DMS 273 (cell line): ENCODE measurements around the gene CDCA7L.
"Not testable (repeated sequence)": the region's sequence is repeated elsewhere in the genome, so short reads cannot be mapped to it uniquely, and the experiment has no call there.

Source experiments
- DNase-seq: peaks from one replicate; lab custom pipeline; 2025; ENCODE audit not compliant: unreplicated experiment; lab: John Stamatoyannopoulos, UW

The CDCA7L gene

DNA sequence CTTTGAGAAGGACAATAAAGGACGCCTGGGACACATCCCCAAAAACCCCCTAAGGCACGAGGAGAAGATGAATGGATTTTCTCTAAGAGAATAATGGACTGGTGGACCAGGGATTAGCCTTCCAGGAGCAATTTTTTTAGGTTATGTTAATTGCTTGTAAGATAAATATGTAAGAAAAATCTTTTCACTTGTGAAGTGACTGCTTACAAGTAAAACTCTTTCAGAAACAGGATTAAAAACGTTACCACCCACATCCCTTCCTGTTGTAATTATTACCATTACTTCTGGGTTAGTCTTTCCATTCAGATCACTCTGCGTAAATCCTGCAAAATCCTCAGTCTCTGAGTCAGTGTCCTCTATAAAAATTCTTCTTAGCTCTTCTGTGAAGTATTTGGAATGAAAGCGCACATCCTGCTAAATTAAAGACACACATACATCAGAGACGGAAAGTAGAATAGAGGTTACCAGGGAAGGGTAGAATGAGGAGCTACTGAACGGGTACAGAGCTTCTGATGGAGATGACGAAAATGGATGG lies 34.3 kb downstream of the CDCA7L start:
- DNase-seq: no peak

DNA sequence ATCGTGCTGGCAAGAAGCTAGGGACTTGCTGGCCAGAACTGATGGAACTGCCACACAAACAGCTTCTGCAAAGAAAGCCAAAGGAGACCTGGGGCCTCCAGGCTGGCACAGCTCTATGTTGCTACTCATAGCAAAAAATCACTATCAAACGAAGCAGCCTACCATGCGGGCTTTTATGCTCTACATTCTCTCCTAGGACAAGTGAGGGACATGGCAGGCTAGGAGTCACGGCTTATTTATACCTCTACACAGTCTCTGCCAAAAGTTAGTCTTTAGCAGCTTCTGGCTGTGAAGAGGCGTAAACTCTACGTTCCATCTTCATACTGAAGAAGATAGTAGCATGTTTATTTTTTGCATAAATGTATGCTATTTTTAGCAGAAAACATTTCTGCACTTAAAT lies 35.4 kb downstream of the CDCA7L start:
- no peak for DNase-seq

DNA sequence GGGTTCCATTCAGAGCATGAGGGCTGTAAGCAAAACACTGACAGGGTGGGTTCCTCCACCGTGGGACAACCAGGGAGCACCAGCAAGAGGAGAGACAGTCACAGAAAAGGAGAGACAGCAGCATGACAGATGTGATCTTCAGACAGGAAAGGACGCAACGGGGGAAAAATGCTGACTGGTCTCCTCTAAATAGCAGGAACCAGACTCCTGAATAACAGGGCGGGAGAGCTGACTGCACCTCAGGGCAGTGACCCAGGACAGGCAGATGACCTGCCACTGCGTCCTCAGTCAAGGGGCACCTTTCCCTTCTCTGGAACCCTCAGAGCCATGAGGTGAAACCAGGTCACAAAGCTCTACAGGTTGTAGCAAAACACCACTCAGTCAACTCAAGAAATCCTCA lies 37.0 kb downstream of the CDCA7L start:
- DNase-seq: no peak

DNA sequence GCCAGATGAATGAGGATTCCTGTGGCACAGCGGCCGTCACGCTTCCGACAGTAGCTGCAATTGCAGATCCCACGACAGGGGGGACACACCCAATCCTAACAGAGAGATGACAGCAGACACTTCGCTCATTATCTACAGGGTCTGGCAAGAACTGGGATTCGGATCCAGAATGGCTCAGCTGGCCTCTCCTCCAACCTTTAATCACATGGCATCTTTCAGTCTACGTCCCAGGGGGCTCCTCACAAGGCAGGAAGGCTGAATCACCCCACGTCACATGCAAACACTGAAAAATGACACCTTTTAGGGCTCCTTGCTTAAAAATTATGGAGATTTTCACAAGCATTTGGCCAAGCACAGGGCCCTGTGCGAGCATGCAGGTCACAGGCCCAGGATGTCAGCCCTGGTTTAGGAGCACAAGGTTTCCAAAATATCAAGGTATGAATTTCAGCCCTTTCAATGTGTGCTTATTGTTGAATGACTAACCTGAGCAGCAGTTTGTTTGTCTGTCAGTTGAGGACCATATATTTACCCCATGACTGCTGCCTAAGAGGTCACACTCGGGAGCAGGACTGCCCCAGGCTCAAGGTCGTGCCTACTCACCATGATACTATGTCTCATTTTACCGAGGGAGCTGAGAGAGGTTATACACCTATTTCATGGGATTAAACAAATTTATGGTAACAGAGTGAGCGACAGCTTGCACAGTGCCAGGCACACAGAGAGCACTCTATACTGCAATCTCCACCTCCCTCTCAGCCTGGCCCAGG lies 42.5 kb downstream of the CDCA7L start:
- no peak for DNase-seq

DNA sequence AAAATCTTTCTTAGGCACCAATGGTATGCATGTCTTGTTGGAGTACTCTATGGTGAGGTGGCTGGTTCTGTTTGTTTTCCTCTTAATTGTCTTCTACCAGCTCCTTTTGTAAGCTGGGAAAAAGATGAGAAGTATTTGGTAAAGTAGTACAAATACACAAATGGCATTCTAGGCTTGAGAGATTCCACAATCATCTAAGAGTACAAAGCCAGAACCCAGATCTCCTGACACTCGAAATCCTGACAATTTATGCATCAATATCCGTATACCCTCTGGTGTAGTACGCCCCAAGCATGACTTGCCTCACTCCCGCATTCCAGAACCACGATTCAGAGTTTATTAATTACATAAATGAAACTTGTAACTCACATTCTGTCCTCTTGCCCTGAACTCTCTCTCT lies 43.5 kb downstream of the CDCA7L start:
- no peak for DNase-seq

DNA sequence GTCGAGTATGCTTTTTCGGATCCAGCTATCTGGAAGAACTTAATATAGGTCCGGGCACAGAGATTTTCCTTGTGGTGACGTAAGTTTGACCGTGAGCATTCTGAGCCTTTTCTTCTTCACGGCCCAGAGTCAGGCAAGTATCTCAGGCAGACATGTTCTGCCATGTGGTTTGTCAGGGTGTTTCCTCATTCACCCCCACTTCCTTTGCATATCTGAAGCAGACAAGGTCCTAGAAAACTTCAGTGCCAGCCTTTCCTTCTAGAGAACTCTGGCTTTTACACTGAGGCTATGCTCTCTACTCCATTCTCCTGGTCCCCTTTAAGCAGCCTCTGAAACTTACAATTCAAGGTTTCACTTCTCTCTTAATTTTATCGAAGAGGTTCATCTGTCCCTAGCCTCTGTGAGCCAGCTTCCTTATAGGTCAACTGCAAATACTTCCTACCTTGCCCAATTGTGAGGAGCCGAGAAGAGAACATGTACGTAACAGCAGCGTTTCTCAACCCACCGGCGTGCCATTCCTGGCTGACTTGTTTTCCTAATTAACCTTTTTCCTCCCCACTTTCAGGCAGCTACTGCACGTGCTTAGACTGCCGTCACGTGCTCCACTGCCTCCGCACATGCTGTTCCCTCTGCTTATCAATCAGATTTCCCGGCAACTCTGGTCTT lies 47.3 kb downstream of the CDCA7L start:
- DNase-seq: no peak

DNA sequence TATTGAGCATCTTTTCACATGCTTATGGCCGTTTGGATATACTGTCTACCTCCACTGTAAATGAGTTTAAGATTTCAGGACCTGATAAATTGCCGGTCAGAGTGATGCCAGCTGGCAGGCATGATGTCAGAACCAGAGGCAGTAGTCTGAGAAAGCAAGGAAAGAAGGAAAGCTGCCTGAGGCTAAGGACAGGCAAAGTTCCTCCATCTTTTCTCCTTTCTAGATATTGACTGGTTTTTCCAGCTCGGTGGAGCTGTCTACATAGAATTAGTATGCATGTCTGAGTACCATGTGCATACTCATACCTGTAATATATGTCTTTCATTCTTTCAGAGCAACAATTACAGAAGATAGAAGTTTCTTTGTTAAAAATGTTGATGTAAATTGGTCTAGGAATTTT lies 52.3 kb downstream of the CDCA7L start:
- DNase-seq: no peak

DNA sequence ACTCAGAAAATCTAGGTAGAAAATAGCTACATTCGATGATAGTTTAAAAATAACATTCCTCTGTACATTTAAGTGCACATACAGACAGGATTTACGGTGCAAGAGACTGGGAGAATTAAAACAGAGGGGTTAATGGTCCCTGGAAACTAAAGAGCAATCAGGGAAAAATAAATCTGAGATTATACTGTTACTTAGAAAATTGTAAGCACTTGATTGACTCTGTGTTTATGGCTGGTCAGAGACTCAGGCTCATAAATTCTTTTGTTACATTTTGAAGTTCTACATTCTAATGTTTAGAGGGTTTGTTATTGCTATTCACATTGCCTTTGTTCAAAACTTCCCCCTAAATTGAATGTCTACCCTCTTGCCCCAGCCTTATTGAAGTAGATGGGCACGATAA lies 54.4 kb downstream of the CDCA7L start:
- DNase-seq: no peak

DNA sequence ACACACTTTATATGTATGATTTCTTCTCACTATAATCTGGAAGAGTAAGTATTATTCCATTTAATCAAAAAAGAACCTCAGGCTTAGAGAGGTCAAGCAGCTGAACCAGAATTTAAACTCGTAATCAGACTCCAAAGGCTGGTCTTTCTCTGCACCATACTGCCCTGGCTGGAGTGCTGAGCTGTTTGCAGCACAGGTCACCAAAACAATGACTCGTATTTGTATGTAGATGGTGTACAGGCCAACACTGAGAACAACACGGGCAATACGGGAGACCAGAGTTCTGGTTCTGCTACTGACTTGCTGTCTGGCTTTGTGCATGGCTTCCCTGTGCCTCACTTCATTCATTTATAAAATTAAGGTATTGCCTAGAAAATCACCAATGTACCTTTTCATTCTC lies 57.9 kb downstream of the CDCA7L start:
- no peak for DNase-seq

DNA sequence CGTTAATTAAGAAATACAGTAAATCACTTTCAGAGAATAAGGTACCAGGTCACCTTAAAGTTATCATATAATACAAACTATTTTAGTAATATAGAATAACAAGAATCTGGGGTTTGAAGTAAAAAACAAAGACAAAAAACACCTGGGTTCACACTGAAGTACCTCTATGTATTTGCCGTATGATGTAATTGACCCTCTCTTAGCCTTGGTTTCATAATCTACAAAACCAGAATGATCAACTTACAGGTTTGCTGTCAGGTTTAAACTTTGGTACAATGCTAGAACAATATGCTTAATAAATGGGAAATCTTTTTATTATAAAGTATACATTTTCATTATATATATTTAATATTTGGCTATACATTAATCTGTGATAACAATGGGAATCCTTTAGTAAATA lies 58.3 kb downstream of the CDCA7L start:
- no peak for DNase-seq

DNA sequence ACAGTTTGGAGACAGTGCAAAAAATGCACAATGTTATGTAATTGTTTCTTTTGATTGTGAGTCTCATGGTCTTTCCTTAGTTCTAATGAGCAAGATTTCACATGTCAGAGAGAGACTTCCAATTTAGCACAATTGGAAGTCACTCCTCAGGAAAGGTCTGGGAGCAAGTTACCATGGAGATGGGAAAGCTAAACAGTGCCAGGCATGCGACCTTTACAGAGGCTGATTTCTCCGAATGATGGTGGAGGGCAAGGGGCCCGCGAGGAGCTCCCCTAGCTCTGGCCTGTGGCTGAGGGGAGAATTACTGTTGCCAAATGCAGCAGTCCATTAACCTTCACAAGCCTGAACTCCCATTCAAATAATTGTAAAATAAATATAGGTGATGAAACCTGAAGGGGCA lies 59.3 kb downstream of the CDCA7L start:
- DNase-seq: no peak

DNA sequence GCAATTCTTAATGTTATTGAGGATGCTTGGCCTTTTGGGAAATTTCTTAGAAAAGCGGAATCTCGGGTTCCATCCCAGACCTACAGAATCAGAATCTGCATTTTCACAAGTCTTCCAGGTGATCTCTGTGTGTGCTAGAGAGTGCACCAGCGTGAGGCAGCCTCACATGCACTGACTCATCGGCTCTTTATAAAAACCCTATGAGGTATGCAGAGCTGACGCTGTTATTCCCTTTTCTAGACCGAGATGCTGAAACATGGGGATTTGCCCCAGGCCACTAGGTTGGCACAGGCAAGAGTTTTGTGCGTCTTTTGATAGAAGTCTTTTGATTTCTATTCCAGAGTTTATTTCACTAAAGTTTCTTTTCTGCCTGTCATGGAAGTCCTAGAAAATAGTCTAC lies 61.2 kb downstream of the CDCA7L start:
- DNase-seq: no peak

DNA sequence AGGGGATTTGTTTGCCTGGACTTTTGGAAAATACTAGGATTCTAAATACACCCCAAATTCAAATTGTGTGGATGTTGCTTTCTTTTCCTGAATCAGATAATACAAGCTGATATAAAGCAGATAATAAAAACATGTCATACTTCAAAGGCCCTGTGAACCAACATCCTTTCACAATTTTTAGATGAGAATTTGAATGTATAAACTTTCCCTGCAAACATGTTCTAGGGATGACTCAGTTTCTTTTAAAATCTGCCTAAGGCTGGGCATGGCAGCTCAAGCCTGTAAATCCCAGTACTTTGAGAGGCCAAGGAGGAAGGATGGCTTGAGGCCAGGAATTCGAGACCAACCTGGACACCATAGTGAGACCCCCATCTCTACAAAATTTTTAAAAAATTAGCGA lies 62.2 kb downstream of the CDCA7L start:
- DNase-seq: not testable (repeated sequence)

DNA sequence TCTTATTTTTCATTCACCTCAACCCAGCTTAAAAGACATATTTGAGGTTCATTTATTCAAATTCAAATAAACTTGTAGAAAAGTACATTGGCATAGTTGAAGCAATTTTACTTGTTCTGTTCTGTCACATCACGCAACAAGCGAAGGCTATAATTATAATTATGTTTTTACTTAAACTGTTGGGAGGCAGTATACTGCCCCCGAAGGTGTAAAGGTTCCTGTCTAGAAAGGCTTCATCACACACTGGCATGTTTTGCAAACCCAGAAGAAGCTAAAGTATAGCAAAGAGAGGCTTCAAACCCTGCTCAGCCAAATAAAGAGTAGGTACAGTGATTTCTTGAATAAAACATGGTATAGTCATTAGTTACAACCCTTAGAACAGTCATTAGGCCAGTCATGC lies 62.6 kb downstream of the CDCA7L start:
- no peak for DNase-seq

DNA sequence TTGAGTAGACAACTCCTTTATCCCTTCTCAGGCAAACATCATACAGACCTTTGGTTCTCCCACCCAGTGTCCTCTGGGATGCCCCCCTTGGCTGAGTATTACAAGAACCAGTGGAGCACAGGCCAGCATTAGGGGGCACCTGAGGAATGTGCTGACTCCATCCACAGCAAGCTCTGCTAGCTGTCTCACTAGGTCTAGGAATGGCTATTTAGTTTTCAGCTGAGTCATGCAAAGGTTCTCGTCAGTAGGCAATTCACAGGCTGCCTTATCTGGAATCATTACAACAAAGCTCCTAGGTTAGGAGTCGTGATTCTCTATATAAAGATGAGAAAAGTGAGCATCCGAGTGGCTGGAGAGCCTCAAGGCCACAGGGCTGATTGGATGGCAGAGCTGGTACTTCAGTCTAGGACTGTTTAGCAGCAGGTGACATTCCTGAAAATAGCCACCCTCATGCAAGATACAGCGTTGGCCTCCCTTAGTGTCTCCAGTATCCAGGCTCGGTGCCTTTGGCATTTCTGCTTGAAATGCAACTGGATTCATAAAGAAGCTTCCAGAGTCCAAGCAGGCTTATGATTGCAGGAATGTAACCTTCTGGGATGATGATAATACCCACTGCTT lies 75.8 kb downstream of the CDCA7L start:
- DNase-seq: no peak

DNA sequence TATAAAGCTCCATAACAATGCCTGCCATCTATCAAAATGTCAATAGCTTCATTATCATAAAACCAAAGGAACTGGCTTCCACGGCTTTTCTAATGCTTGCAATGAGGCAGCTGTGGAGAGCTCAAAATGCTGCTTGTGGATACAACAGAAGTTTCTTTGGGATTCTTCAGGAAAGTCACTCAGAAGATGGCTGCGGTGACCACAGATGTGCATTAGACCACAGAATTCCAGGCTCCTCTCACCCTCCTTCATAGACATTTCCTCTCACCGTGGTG lies 77.2 kb downstream of the CDCA7L start:
- DNase-seq: no peak

DNA sequence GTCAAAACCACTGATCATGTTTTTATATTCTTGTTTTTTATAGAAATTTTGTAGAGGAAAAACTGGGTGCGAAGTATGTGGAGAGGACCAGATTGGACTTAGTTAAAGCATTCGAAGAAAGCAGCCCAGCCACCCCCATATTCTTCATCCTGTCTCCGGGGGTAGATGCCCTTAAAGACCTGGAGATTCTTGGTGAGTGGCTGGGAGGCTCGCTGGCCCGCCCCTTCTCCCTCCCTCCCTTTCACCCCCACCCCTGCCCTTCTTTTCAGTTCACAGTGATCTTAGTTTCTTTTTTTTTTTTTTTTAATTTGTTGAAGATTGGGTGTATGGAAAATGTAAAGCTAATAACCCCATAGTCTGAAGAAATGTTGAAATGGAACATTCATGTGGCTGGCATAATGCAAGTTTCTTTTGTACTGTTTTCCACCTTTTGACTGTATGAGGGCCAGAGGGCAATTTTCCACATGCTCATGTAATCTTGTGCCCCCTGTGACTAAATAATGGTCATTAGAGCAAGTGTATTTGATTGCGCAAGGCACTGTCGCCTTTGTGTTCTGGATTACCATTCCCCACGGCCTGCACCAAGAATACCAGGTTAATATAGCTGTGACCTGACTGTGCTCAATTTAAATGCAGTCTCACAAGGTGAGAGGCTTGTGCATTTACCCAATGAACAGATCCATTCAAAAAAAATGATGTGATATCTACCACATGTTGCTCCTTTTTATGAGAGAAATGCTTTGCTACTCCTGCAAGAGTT lies 77.7 kb downstream of the CDCA7L start:
- DNase-seq: no peak

DNA sequence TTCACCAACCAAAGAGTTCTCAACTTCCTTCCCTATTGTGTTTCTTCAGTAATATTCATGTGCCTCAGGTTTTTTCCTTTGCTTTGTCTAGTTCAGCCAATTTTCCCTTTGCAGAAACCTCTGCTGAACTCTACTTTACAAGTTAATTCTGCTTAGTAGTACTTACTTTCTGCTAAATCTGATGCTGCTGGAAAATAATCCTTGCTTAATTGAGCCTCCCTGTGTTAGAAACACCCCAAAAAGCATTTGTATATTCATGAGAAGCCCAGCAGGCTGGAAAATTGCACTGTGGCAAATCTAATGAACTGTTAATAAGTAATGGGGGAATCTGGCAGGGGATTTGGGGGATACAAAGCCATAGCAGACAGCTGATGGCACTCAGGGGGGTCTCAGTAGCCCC lies 78.5 kb downstream of the CDCA7L start:
- DNase-seq: no peak

DNA sequence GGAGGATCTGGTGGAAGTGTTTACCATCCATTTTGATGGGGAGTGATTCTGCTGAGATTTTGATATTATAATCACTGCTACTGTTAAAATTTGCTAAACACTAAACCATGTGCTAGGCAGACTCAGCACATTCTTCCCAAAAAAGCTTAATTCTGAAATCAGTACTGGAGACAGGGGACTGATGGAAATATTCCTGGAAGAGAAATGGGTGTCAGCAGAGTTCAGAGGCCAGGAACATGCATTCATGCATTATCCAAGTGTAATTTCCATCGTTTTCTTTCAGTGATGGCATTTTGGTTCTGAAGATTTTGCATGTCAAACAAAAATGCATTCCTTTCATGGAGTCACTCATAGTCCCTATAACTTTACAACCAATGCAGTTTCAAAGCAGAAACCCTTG lies 79.0 kb downstream of the CDCA7L start:
- DNase-seq: no peak

DNA sequence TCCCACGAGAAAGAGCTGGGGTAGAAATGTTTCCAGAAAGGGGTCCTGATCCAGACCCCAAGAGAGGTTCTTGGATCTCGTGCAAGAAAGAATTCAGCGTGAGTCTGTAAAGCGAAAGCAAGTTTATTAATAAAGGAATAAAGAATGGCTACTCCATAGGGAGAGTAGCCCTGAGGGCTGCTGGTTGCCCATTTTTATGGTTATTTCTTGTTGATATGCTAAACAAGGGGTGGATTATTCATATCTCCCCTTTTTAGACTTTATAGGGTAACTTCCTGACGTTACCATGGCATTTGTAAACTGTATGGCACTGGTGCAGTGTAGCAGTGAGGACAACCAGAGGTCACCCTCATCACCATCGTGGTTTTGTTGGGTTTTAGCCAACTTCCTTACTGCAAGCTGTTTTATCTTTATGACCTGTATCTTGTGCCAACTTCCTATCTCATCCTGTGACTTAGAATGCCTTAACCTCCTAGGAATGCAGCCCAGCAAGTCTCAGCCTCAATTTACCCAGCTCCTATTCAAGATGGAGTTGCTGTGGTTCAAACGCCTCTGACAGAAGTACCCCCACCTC lies 80.0 kb downstream of the CDCA7L start:
- peak; percentile 56 for DNase-seq

DNA sequence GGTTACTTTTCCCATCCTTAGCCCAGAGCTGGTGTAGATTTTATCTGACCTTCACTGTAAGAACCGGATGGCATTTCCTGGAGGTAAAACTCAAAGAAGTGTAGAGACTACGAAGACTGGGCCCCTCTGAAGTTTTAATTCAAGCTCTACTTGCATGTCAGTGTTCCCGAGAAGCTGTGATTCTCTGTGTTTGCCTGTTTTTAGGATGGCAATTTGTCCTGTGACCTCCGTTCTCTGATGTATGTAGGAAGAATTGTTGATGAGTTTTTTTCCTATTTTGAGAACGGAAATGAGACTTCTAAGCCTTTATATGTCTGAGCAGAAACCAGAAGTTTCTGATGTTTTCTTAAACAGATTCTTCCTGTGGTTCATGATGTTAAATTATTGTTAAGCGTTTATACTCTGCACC lies 94.1 kb downstream of the CDCA7L start:
- no peak for DNase-seq
